ENCODE results near the gene MRPL38.

MRPL38 gene

DNA sequence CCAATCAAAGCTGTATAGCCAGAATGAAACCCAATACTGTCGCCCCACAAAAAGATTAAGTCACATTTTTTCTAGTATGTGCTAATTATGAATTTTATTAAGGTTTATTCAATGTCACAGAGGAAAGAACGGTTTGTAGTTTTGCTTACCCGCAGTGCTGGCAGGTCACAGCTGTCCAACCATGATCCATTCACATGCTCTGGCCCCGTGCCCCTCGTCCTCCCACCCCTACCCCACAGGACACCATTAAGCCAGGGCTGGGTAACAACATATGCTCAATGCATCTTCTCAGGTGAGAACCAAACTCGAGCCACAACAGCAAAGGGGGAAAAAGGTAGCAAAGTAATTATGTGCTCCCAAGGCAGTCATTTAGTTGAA is 36.7 kb upstream of the MRPL38 start:
- Histone ChIP-seq H3K27ac (peak overlapping the region in 1 of 2 donors; percentile 88), H3K4me3 (peak overlapping the region; percentile 90)
- no peak for TF ChIP-seq CTCF (IDR thresholded peaks at IDR 0.05)
- DNase-seq (ENCODE audit: low spot score) = no peak

DNA sequence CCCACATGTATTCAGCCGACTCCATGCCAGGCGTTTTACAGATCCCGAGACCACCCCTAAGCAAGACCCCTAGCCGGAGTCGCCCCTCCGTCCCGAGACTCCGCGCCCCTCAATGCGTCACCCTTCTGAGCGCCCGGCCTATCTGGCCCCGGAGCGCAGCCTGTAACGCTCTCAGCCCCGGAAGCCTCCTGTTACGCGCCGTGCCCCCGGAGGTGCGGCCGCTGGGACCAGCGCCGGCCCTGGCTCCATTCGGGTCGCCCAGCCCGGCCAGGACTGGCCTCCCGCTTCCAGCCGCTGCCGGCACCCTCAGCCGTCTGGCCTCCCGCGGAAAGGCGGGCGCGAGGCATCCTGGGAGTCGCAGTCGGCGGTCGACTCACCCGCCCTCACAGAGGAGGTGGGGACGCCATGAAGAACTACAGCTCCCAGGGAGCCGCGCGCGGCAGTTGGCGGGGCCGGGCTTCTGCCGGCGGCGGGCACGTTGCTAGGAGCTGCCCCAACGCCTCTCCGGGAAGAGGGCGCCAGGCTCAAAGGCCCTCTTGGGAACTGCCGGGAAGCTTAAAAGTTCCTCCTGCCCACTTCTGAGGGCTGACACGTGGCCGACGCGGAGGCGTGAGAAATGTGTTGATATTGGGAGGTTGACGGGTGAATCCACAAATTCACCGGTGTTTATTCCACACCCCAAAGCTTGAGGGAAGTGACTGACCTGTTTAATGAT is 36.2 kb upstream of the MRPL38 start, which contains the start of gene FBF1:
Gene FBF1, minus strand, starts transcription at position 316 of the 715 bp plus-strand sequence. CDS start 2,893 bp downstream, outside the sequence.
- peak within 1 kb of the TSS; percentile 66 to 88 for H3K27ac ChIP-seq
- peak within 1 kb of the TSS; percentile 90 for H3K4me3 ChIP-seq
- no peak for TF ChIP-seq CTCF (IDR thresholded peaks at IDR 0.05)
- peak; percentile 95 for DNase-seq (ENCODE audit: low spot score)

- TF ChIP-seq CTCF (IDR thresholded peaks at IDR 0.05) = no peak
- Histone ChIP-seq H3K27ac (no peak overlapping the region), H3K4me3 (no peak overlapping the region)
- DNase-seq (ENCODE audit: low spot score) = no peak
Observed at GRCh38 chr17:75937652-75938051, 33.0 kb upstream of the MRPL38 start.

- DNase-seq (ENCODE audit: low spot score) = no peak
- no peak for TF ChIP-seq CTCF (IDR thresholded peaks at IDR 0.05)
- no peak overlapping the region for H3K4me3 ChIP-seq
- no peak overlapping the region for H3K27ac ChIP-seq
Observed at GRCh38 chr17:75933808-75934207, 29.1 kb upstream of the MRPL38 start.

- no peak overlapping the region for H3K27ac ChIP-seq
- DNase-seq (ENCODE audit: low spot score) = no peak
- no peak overlapping the region for H3K4me3 ChIP-seq
- no peak for TF ChIP-seq CTCF (IDR thresholded peaks at IDR 0.05)
Observed at GRCh38 chr17:75932852-75933251, 28.2 kb upstream of the MRPL38 start.

DNA sequence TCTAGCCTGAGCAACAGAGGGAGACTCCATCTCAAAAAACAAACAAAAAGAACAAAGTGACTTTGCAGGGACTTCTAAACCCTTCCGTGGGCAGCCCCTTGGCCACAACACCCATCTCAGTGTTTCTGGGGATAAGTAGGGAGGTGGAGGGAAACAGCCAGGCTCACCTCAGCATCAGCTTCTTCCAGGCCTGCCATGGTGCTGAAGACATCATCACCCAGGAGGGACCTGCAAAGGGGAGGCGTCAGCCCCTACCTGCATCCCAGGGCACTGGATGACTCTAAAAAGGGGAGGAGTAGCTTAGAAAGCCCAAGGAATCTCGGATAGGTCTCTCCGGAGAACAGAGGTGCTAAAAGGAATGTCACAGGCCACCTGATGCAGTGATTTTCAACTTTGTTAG is 26.4 kb upstream of the MRPL38 start:
- Histone ChIP-seq H3K4me3 (no peak overlapping the region), H3K27ac (no peak overlapping the region)
- DNase-seq (ENCODE audit: low spot score) = no peak
- no peak for TF ChIP-seq CTCF (IDR thresholded peaks at IDR 0.05)

DNA sequence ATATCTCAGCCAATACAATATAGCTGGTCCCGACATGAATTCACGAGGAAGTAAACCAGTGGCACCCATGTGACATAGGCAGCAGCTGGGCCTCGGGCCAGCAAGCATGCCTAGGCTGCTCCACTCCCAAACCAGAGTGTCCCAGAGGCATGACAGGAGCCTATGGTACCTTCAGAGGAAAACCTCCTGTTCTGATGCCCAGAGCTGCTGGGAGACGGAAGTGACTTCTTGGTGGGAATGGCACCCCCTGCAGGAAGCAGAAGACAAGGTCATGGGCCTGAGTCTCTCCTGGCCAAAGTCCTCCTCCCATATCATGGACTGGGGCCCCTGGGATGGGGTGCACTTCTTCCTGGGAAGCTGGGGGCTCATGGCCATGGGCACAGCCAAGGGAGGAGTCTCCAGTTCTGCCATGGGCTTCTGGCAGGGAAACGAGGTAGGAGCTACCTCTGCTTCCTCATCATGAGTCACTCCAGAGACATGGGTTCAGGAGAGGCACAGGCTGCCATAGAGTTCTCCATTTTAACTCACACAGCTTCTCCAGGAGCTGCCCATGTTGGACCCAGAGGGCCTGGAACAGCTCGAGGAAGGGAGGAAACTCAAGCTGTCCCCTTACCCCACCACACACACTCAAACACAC is 22.7 kb upstream of the MRPL38 start:
- no peak for DNase-seq (ENCODE audit: low spot score)
- H3K27ac ChIP-seq = no peak overlapping the region
- no peak overlapping the region for H3K4me3 ChIP-seq
- no peak for TF ChIP-seq CTCF (IDR thresholded peaks at IDR 0.05)
